ENCODE results near the gene PPP1R3E. TPM values are rescaled to one million over a fixed set of nuclear protein-coding genes. Genes with fewer than 3 reads are reported as not detected.
"Not testable (repeated sequence)": the region's sequence is repeated elsewhere in the genome, so short reads cannot be mapped to it uniquely, and the experiment has no call there.

The PPP1R3E gene
- total RNA-seq, 1 donor: 10.9 TPM

- no peak for DNase-seq (ENCODE audit: low read depth)
- no peak overlapping the region for H3K4me3 ChIP-seq (ENCODE audit: low read depth, low read length)
- no peak for TF ChIP-seq CTCF (IDR thresholded peaks at IDR 0.05; ENCODE audit: insufficient read depth, low read length)
Observed at GRCh38 chr14:23326491-23327332, 24.1 kb upstream of the PPP1R3E start.

DNA sequence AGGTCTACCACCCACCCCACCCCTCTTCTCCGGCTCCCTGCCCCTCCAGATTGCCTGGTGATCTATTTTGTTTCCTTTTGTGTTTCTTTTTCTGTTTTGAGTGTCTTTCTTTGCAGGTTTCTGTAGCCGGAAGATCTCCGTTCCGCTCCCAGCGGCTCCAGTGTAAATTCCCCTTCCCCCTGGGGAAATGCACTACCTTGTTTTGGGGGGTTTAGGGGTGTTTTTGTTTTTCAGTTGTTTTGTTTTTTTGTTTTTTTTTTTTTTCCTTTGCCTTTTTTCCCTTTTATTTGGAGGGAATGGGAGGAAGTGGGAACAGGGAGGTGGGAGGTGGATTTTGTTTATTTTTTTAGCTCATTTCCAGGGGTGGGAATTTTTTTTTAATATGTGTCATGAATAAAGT, 23.1 kb upstream of the PPP1R3E start:
- DNase-seq (ENCODE audit: low read depth); H3K4me3 ChIP-seq (ENCODE audit: low read depth, low read length): not testable (repeated sequence)

DNA sequence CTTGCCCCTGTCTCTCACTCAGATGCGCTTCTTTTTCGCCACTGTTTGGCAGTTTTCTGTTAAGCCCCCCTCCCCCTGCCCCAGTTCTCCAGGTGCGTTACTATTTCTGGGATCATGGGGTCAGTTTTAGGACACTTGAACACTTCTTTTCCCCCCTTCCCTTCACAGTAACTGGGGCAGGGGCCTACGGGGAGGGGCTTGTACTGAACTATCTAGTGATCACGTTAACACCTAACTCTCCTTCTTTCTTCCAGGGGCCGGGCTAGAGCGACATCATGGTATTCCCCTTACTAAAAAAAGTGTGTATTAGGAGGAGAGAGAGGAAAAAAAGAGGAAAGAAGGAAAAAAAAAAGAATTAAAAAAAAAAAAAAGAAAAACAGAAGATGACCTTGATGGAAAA, 22.3 kb upstream of the PPP1R3E start:
- no peak for DNase-seq (ENCODE audit: low read depth)
- no peak overlapping the region for H3K4me3 ChIP-seq (ENCODE audit: low read depth, low read length)
- no peak for TF ChIP-seq CTCF (IDR thresholded peaks at IDR 0.05; ENCODE audit: insufficient read depth, low read length)

DNA sequence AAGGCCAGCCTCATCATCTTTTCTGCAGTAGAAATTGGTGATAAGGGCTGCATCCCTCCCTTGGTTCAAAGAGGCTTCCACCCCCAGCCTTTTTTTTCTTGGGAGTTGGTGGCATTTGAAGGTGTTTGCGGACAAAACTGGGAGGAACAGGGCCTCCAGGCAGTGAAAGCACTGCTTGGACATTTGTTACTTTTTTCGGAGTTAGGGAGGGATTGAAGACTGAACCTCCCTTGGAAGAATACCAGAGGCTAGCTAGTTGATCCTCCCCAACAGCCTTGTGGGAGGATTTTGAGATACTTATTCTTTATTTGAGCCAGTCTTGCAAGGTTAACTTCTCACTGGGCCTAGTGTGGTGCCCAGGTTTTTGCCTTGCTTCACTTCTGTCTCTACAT, 21.8 kb upstream of the PPP1R3E start:
- no peak for DNase-seq (ENCODE audit: low read depth)
- TF ChIP-seq CTCF (IDR thresholded peaks at IDR 0.05; ENCODE audit: insufficient read depth, low read length): no peak

GRCh38 chr14:23323838-23324454, 21.3 kb upstream of the PPP1R3E start:
- DNase-seq (ENCODE audit: low read depth): no peak
- TF ChIP-seq CTCF (IDR thresholded peaks at IDR 0.05; ENCODE audit: insufficient read depth, low read length): no peak
- H3K4me3 ChIP-seq (ENCODE audit: low read depth, low read length): no peak overlapping the region

More for the DNA sequence above, 21.8 kb upstream of the PPP1R3E start:
- no peak overlapping the region for H3K4me3 ChIP-seq (ENCODE audit: low read depth, low read length)

DNA sequence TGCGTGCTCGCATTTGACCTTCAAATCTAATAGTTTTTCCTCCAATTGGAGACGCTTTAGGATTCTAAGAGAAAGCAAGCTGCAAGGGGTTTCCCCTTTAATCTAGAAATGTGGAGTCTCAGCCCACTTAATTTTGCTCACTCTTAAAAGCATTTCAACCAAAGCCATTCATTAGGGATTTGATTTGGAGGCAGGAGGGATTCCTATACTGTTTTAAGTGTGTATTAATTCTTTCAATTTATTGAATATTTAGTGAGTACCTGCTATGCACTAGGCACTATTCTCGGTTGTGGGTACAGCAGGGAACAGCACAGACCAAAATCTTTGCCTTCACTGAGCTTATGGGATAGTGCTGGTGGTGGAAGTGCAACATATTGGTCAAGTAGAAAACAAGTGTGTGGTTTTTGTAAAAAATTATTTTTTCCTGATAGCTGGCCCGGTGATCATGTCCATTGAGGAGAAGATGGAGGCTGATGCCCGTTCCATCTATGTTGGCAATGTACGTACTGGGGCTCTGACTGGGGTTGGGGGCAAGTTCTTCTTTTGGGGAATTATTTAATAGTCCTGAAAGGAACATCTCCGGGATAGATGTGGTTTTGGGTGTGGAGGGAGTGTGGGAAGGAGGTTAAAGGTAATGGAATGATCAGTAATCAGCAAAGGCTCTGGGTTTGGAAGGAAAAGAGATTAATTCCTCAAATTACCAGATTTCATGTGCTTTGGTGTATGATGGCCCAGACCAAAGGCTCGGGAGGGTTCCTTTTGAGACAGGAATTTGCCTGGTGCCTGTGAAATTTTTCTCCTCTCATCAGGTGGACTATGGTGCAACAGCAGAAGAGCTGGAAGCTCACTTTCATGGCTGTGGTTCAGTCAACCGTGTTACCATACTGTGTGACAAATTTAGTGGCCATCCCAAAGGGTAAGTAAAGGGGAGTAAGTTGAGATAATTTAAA, 20.2 kb upstream of the PPP1R3E start:
- H3K4me3 ChIP-seq (ENCODE audit: low read depth, low read length): peak overlapping the region; percentile 88
- TF ChIP-seq CTCF (IDR thresholded peaks at IDR 0.05; ENCODE audit: insufficient read depth, low read length): no peak
- no peak for DNase-seq (ENCODE audit: low read depth)

All from fibroblast of the aortic adventitia (primary cell).